Neural cell (in vitro differentiated cells): ENCODE results near the gene MADCAM1. TPM values are rescaled to one million over a fixed set of nuclear protein-coding genes. Genes with fewer than 3 reads are reported as not detected.

Experiments used
- H2AFZ ChIP-seq: fragments of 200-600, 300-800 bp; sonication (generic), shearing (Covaris generic); 2 replicates; pipeline ENCODE4 v1.6.0; 2014; ENCODE audit warnings: low read depth, mild to moderate bottlenecking, antibody characterized with exemption, low read length, moderate library complexity
- H3F3A ChIP-seq: fragments of 200-600 bp; shearing (Covaris generic); 2 replicates; pipeline ENCODE4 v1.6.1; 2016; ENCODE audit warnings: mild to moderate bottlenecking, moderate library complexity, mixed read lengths, antibody characterized with exemption, low read length; ENCODE audit not compliant: insufficient read depth, poor library complexity, severe bottlenecking
- H3K27ac ChIP-seq: fragments of 200-600, 300-800 bp; sonication (generic), shearing (Covaris generic); 2 replicates; pipeline ENCODE4 v1.5.1; 2014; ENCODE audit warnings: mild to moderate bottlenecking, low read length, moderate library complexity
- H3K27me3 ChIP-seq: fragments of 300-800, 200-600 bp; sonication (generic), shearing (Covaris generic); 2 replicates; pipeline ENCODE4 v1.6.0; 2014; ENCODE audit warnings: mild to moderate bottlenecking, low read depth, low read length, moderate library complexity; ENCODE audit not compliant: insufficient read depth
- H3K36me3 ChIP-seq: fragments of 300-800, 200-600 bp; sonication (generic), shearing (Covaris generic); 2 replicates; pipeline ENCODE4 v1.5.1; 2014; ENCODE audit warnings: mild to moderate bottlenecking, antibody characterized with exemption, low read length, moderate library complexity; ENCODE audit not compliant: insufficient read depth
- H3K4me2 ChIP-seq: fragments of 300-800, 200-600 bp; sonication (generic), shearing (Covaris generic); 2 replicates; pipeline ENCODE4 v1.6.0; 2014; ENCODE audit warnings: mild to moderate bottlenecking, low read length
- H3K4me3 ChIP-seq: fragments of 300-800, 200-600 bp; sonication (generic), shearing (Covaris generic); 2 replicates; pipeline ENCODE4 v1.5.1; 2014; ENCODE audit warnings: mild to moderate bottlenecking, low read length, moderate library complexity
- H3K79me2 ChIP-seq: fragments of 200-600 bp; shearing (Covaris generic); replicated peaks from 2 replicates; pipeline ENCODE4 v1.6.0; 2014; ENCODE audit warnings: mild to moderate bottlenecking, low read length, moderate library complexity; ENCODE audit not compliant: insufficient read depth
- H3K9ac ChIP-seq: fragments of 300-800, 200-600 bp; sonication (generic), shearing (Covaris generic); 2 replicates; pipeline ENCODE4 v1.6.1; 2016; ENCODE audit warnings: mild to moderate bottlenecking, low read length, mixed read lengths
- H3K9me2 ChIP-seq: fragments of 200-600 bp; shearing (Covaris generic); 2 replicates; pipeline ENCODE4 v1.6.1; 2016; ENCODE audit warnings: mild to moderate bottlenecking, low read length, mixed read lengths; ENCODE audit not compliant: insufficient read depth
- H3K9me3 ChIP-seq: fragments of 200-600, 300-800 bp; sonication (generic), shearing (Covaris generic); 2 replicates; pipeline ENCODE4 v1.6.1; 2016; ENCODE audit warnings: mild to moderate bottlenecking, mixed run types, low read length, moderate library complexity, mixed read lengths
- H4K20me1 ChIP-seq: fragments of 200-600 bp; shearing (Covaris generic); 2 replicates; pipeline ENCODE4 v1.6.1; 2016; ENCODE audit warnings: mild to moderate bottlenecking, mixed run types; ENCODE audit not compliant: insufficient read depth
- EP300 ChIP-seq: fragments of 450-650 bp; conservative IDR thresholded peaks from 2 replicates; pipeline ENCODE4 v1.6.1; 2014; ENCODE audit warnings: antibody characterized with exemption, mild to moderate bottlenecking, moderate library complexity; ENCODE audit not compliant: poor library complexity, severe bottlenecking
- EZH2 ChIP-seq: fragments of 200-600, 300-800 bp; shearing (Covaris generic), sonication (generic); IDR thresholded peaks from 2 replicates; pipeline ENCODE4 v1.6.1; 2014; ENCODE audit warnings: antibody characterized with exemption, low read length, borderline replicate concordance, mild to moderate bottlenecking; ENCODE audit not compliant: insufficient read depth, poor library complexity, severe bottlenecking
- MXI1 ChIP-seq: fragments of 450-650 bp; conservative IDR thresholded peaks from 2 replicates; pipeline ENCODE4 v1.6.1; 2014; ENCODE audit warnings: antibody characterized with exemption, mild to moderate bottlenecking; ENCODE audit not compliant: poor library complexity, severe bottlenecking
- POLR2AphosphoS5 ChIP-seq: IDR thresholded peaks from 2 replicates; pipeline ENCODE4 v1.6.1; 2012
- RAD21 ChIP-seq: fragments of 450-650 bp; conservative IDR thresholded peaks from 2 replicates; pipeline ENCODE4 v1.6.1; 2014; ENCODE audit warnings: antibody characterized with exemption, mild to moderate bottlenecking, moderate library complexity
- SMC3 ChIP-seq: fragments of 450-650 bp; conservative IDR thresholded peaks from 2 replicates; pipeline ENCODE4 v1.6.1; 2014; ENCODE audit warnings: antibody characterized with exemption, mild to moderate bottlenecking, moderate library complexity; ENCODE audit not compliant: poor library complexity
- TAF1 ChIP-seq: IDR thresholded peaks from 2 replicates; pipeline ENCODE4 v1.6.1; 2012; ENCODE audit warnings: low read depth
- polyA plus RNA-seq: library from polyadenylated mRNA; depleted of rRNA; stranded (reverse); fragments of >200 nt; gene quantifications from 2 replicates; pipeline ENCODE4 v1.2.3, GENCODE V29; 2014
- TF ChIP-seq, protein P1 (sequence below): IDR thresholded peaks from 2 replicates; pipeline ENCODE4 v1.6.1; 2012; ENCODE audit warnings: borderline replicate concordance
- TF ChIP-seq, protein P2 (sequence below): fragments of 450-650 bp; IDR thresholded peaks from 2 replicates; pipeline ENCODE4 v1.5.1; 2014; ENCODE audit warnings: antibody characterized with exemption, mild to moderate bottlenecking, moderate library complexity; ENCODE audit not compliant: poor library complexity, severe bottlenecking

The MADCAM1 gene
- polyA plus RNA-seq, 1 donor from 2014 or later: 1.0 TPM

DNA sequence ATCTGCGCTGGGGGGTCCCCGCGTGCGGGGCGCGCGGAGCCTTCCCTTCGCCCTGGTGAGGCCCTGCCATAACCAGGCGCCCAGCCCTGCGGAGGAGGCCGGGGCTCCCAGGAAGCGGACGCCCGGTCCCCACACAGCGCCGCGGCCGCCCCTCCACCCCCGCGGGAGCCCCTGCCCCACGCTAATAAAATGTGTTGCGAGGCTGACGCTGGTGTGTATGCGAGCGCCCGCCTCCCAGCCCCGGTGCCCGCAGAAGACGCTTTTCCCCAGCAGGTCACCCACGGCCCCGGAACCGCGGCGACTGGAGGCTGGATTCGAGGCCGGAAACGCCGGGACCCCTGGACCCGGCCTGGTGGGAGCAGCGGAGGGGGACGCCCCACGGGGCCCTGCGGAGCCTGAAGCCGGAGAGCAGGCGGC lies 23.2 kb downstream of the MADCAM1 start:
- Histone ChIP-seq H3K9ac (no peak overlapping the region), H3F3A (no peaks in the 10 kb centered on the region), H3K36me3 (no peaks in the 10 kb centered on the region), H3K4me3 (no peak overlapping the region), H3K9me3 (no peaks in the 10 kb centered on the region), H3K4me2 (no peak overlapping the region), H3K79me2 (no peaks in the 10 kb centered on the region), H3K27me3 (no peaks in the 10 kb centered on the region), H3K27ac (no peak overlapping the region), H3K9me2 (no peaks in the 10 kb centered on the region), H4K20me1 (no peaks in the 10 kb centered on the region), H2AFZ (no peak overlapping the region)
- TF ChIP-seq POLR2AphosphoS5 (no peak), MXI1 (no peak), SMC3 (no peak), EZH2 (no peak), EP300 (no peak), RAD21 (no peak), TAF1 (no peak)
- TF ChIP-seq, protein P1, sequence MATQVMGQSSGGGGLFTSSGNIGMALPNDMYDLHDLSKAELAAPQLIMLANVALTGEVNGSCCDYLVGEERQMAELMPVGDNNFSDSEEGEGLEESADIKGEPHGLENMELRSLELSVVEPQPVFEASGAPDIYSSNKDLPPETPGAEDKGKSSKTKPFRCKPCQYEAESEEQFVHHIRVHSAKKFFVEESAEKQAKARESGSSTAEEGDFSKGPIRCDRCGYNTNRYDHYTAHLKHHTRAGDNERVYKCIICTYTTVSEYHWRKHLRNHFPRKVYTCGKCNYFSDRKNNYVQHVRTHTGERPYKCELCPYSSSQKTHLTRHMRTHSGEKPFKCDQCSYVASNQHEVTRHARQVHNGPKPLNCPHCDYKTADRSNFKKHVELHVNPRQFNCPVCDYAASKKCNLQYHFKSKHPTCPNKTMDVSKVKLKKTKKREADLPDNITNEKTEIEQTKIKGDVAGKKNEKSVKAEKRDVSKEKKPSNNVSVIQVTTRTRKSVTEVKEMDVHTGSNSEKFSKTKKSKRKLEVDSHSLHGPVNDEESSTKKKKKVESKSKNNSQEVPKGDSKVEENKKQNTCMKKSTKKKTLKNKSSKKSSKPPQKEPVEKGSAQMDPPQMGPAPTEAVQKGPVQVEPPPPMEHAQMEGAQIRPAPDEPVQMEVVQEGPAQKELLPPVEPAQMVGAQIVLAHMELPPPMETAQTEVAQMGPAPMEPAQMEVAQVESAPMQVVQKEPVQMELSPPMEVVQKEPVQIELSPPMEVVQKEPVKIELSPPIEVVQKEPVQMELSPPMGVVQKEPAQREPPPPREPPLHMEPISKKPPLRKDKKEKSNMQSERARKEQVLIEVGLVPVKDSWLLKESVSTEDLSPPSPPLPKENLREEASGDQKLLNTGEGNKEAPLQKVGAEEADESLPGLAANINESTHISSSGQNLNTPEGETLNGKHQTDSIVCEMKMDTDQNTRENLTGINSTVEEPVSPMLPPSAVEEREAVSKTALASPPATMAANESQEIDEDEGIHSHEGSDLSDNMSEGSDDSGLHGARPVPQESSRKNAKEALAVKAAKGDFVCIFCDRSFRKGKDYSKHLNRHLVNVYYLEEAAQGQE: no peak
- TF ChIP-seq, protein P2, sequence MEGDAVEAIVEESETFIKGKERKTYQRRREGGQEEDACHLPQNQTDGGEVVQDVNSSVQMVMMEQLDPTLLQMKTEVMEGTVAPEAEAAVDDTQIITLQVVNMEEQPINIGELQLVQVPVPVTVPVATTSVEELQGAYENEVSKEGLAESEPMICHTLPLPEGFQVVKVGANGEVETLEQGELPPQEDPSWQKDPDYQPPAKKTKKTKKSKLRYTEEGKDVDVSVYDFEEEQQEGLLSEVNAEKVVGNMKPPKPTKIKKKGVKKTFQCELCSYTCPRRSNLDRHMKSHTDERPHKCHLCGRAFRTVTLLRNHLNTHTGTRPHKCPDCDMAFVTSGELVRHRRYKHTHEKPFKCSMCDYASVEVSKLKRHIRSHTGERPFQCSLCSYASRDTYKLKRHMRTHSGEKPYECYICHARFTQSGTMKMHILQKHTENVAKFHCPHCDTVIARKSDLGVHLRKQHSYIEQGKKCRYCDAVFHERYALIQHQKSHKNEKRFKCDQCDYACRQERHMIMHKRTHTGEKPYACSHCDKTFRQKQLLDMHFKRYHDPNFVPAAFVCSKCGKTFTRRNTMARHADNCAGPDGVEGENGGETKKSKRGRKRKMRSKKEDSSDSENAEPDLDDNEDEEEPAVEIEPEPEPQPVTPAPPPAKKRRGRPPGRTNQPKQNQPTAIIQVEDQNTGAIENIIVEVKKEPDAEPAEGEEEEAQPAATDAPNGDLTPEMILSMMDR: no peak

DNA sequence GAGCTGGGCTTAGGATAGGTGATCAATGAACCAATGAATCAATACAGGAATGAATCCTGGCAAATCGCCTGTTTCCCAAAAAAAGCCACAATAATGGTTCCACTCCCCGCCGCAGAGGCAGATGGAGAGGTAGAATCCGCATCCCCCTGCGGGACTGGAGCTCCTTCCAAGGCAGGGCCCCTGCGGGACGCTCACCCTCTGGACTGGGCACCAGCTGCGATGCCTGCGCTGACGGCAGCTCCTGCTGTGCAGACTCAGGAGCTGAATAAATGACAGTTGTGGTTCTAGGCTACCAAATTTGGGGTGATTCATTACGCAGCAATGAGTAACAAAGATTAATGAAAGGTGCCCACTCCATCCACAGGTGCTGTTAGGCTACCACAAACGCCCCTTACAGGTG lies 26.4 kb downstream of the MADCAM1 start:
- no peaks in the 10 kb centered on the region for H3K36me3 ChIP-seq
- H3K27ac ChIP-seq: no peak overlapping the region
- H3K79me2 ChIP-seq: no peaks in the 10 kb centered on the region
- H3K9me3 ChIP-seq: no peaks in the 10 kb centered on the region
- no peaks in the 10 kb centered on the region for H4K20me1 ChIP-seq
- H3K4me2 ChIP-seq: no peak overlapping the region
- H3K9ac ChIP-seq: no peak overlapping the region
- H3K27me3 ChIP-seq: no peaks in the 10 kb centered on the region
- H3K4me3 ChIP-seq: no peak overlapping the region
- TF ChIP-seq EZH2 (no peak), MXI1 (no peak), POLR2AphosphoS5 (no peak), SMC3 (no peak), TAF1 (no peak), RAD21 (no peak), EP300 (no peak)
- TF ChIP-seq, protein P2: no peak
- TF ChIP-seq, protein P1: no peak
- no peaks in the 10 kb centered on the region for H3F3A ChIP-seq
- no peaks in the 10 kb centered on the region for H3K9me2 ChIP-seq
- H2AFZ ChIP-seq: no peak overlapping the region
